HG03378 (cell line): ENCODE results near the gene TMEM9B.
A peak's percentile ranks its signal among the peaks of the same experiment; 100 is the strongest.

ENCODE experiments used
- ATAC-seq: cut with Tn5 transposase; IDR thresholded peaks from one replicate; pipeline ENCODE4 v1.9.1; 2021; ENCODE audit warnings: mild to moderate bottlenecking, moderate library complexity; ENCODE audit not compliant: unreplicated experiment

TMEM9B gene

GRCh38 chr11:8932564-8933180 lies 31.6 kb downstream of the TMEM9B start, which contains the start of gene C11orf16:
Gene C11orf16 (minus strand): TSS chr11:8932947. CDS start chr11:8932308, 639 bp downstream.
- ATAC-seq = no peak

DNA sequence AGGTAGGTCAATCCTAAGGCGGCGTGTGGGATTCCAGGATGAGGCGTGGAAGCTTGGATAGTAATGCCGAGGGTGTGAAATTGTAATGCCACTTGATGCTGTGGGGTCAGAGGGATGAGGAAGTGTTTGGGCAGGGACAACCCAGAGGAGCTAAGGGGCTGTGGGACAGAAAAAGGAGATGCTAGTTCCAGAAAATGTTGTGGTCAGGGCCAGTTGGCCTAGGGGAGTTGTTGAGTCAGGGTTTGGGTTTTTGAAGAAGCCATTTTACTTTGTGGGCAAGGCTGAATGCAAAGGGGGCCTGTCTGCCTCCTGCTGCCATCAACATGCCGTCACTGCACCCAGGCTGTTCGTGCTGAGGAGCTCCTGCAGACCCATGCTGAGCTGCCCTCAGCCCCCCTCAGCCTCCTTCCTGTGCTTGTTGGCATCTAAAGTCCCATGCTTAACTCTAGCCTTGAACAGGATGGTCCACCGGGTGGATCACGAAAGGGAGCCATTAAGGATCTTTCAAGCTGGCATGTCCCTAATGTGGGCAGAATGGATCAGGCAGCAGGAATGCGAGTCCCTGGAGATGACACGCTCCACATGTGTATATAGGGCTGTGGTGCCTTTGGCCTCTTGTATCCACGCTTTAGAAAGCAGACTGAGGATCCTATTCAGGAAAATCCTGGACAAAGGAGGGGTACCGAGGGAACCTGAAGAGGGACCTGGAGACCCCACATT lies 33.6 kb downstream of the TMEM9B start:
- no peak for ATAC-seq

- no peak for ATAC-seq
These were observed 35.1 kb downstream of the TMEM9B start for GRCh38 chr11:8928981-8929615.

DNA sequence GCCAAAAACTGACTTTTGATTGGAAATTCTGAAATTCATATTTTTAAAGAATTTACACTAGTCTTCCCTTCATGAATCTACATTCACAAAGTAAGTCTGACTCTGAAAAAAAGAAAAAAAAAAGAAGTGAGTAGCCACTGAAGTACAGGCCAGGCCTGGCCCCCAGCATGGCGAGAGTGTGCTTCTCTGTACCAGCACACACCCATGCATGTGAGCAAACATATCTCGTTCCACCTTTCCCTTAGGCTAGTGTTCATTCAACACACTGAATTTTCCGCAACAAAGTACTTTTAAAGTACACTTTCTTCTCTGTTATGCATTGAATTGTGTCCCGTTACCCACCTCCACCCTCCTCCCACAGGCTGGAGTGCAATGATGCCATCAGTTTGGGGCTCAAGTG lies 36.0 kb downstream of the TMEM9B start:
- no peak for ATAC-seq

GRCh38 chr11:8927233-8927632 lies 37.0 kb downstream of the TMEM9B start:
- ATAC-seq = no peak

GRCh38 chr11:8926236-8926635 lies 38.0 kb downstream of the TMEM9B start:
- ATAC-seq = no peak

DNA sequence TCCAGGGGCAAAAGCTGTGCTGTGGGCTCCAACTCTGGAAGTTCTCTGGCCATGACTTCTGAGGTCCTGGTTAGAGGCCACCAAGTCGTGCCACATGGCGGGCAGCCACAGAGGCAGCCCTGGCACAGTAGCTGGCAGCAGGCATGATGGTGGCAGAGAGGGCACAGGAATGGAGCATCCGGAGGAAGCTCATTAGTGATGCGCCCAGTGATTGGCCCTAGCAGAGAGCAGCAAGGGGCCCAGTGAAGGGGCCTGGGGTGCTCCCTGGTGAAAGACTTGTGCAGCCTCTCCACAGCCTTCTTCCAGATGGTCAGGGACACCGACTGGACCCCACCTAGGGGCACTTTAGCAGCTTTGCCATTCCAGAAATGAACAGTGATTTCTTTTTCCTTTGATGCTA lies 38.5 kb downstream of the TMEM9B start:
- no peak for ATAC-seq

- ATAC-seq = no peak
These were observed 41.6 kb downstream of the TMEM9B start for GRCh38 chr11:8922691-8923090.

- ATAC-seq = no peak
These were observed 47.0 kb downstream of the TMEM9B start for GRCh38 chr11:8917157-8917825.

DNA sequence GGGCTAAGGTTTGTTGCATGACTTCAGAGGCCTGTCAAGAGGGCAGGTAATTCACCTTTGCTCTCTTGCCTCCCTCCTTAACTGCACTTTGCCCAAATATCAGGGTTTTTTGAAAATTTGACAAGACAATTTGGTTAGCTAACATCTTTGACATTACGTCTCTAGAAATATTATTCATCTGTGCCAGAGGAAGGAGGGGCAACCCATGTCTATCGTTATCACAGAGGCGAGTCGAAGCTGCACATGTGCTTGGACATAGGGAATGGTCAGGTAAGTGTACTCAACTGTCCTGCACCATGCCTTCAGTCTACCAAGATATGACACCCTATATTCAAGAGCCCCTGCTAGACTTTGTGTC lies 49.6 kb downstream of the TMEM9B start:
- ATAC-seq = no peak

DNA sequence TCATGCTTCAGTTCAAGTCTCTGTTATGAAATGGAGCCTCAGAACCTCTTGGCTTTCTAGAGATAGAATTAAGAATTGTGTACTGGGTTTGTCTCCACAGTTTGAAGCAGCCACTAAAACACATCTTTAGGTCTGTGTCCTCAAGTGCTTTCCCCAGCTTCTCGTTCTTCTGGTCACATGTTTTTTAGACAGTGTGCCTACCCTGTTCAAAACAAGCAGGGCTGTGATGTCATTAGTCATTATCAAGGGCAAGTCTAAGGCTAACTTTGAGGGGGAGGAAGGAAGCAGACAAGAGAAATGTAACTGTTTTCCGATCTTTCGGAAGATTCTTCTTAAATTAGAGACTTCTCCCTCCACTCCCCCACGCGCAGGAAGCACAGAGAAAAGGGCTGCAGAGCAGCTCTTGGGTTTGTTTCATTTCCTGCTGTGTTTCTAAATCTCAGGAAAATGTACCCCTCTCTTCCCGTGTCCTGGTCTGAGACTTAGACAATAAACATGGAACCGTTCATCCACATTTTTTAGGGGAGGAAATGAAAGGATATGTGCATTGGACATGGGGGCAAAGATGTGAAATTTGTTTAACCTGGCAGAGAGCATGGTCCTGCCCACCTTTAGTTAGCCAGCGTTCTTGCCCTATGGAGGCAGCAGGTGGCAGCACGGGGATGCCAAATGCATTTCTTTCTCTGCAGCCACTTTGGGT lies 50.1 kb downstream of the TMEM9B start:
- peak; percentile 33 for ATAC-seq

- no peak for ATAC-seq
These were observed 53.0 kb downstream of the TMEM9B start, which contains the start of gene AKIP1 for GRCh38 chr11:8911029-8911823. Gene AKIP1 (plus strand): TSS chr11:8911189. CDS start chr11:8911450, 261 bp downstream.

DNA sequence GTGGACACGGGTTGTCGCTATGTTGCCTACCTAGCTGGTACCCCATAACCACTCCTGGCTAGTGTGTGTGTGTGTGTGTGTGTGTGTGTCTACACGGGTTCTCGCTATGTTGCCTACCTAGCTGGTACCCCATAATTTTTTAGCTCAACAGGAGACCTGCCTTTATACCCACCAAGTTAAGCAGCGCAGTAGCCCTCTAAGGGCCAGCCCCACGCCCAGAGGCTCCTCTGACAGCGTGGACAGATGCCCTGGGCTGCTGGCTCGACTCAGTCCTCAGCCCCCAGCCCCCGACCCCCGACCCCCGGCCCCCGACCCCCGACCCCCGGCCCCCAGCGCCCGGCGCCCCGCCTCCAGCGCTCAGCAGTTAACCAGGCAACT lies 53.6 kb downstream of the TMEM9B start:
- no peak for ATAC-seq

- ATAC-seq = no peak
These were observed 56.1 kb downstream of the TMEM9B start for GRCh38 chr11:8908099-8908498.

DNA sequence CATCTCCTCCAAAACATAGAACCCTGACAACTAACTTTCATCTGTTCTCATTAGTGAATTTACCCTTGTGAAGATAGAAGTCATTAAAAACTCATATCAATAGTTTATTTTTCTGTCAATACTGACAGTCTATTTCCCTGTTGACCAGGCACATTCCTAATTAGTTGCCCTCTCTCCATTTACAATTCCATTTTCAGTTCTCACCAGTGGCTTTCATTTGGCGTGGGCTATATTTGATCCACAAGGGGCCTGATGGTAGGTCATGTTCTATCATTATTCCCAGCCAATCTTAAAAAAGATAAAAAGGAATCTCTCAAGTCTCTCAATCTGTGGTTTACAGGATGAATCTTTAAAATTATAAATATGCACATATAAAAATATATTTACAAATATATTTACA lies 57.1 kb downstream of the TMEM9B start:
- ATAC-seq = no peak

GRCh38 chr11:8905528-8906165 lies 58.6 kb downstream of the TMEM9B start:
- no peak for ATAC-seq

GRCh38 chr11:8899119-8899753 lies 65.0 kb downstream of the TMEM9B start:
- ATAC-seq = no peak
